ENCODE data around the gene TSSK3.

GRCh38 chr1:32376199-32376598 is 13.9 kb downstream of the TSSK3 start:
- TF ChIP-seq CTCF (IDR thresholded peaks at IDR 0.05; ENCODE audit: low read depth, low read length) (no peak), POLR2A (IDR thresholded peaks at IDR 0.05; ENCODE audit: extremely low read depth, insufficient read length) (no peak), MAX (IDR thresholded peaks at IDR 0.05; ENCODE audit: low read depth, low read length) (no peak)
